Stimulated activated CD8-positive, alpha-beta memory T cell treated with anti-CD3 and anti-CD28 coated beads, Interleukin-7, amount 100 ng/mL, for 48 hours (primary cell): ENCODE measurements around the gene CYP2A13.
"Not testable (repeated sequence)": the region's sequence is repeated elsewhere in the genome, so short reads cannot be mapped to it uniquely, and the experiment has no call there.

Experiments
- DNase-seq, 2 donors: peaks; one replicate each; pipeline ENCODE4 v3.0.0-alpha.2; 2020; ENCODE audit warnings: low read depth in 1 of 2; ENCODE audit errors: extremely low read depth in 1 of 2

Gene CYP2A13

GRCh38 chr19:41120929-41121911 is 33.0 kb downstream of the CYP2A13 start:
- DNase-seq, result peak; percentile 20 to 28

GRCh38 chr19:41122846-41123245 is 34.6 kb downstream of the CYP2A13 start:
- DNase-seq, result not testable (repeated sequence)

GRCh38 chr19:41123716-41124294 is 35.6 kb downstream of the CYP2A13 start:
- no peak for DNase-seq

- not testable (repeated sequence) for DNase-seq
Measured at GRCh38 chr19:41126765-41127203, 38.5 kb downstream of the CYP2A13 start.

- not testable (repeated sequence) for DNase-seq
Measured at GRCh38 chr19:41127362-41127761, 39.1 kb downstream of the CYP2A13 start.

GRCh38 chr19:41127801-41128300 is 39.6 kb downstream of the CYP2A13 start:
- DNase-seq, result peak; percentile 20 to 61

GRCh38 chr19:41128692-41129091 is 40.4 kb downstream of the CYP2A13 start:
- no peak for DNase-seq

GRCh38 chr19:41131186-41131585 is 42.9 kb downstream of the CYP2A13 start:
- no peak for DNase-seq

- DNase-seq, result no peak
Measured at GRCh38 chr19:41133260-41133659, 45.0 kb downstream of the CYP2A13 start.

- no peak for DNase-seq
Measured at GRCh38 chr19:41134616-41135015, 46.4 kb downstream of the CYP2A13 start.

- peak in 1 of 2 donors; percentile 31 for DNase-seq
Measured at GRCh38 chr19:41135390-41136384, 47.4 kb downstream of the CYP2A13 start.

GRCh38 chr19:41136636-41137455 is 48.6 kb downstream of the CYP2A13 start:
- DNase-seq, result no peak

- peak; percentile 45 to 76 for DNase-seq
Measured at GRCh38 chr19:41144403-41144802, 56.2 kb downstream of the CYP2A13 start.
